GM21723 (cell line): ENCODE measurements around the gene LAMC3.

Experiments used
- ATAC-seq: cut with Tn5 transposase; IDR thresholded peaks from one replicate; pipeline ENCODE4 v1.9.1; 2021; ENCODE audit warnings: mild to moderate bottlenecking, moderate library complexity; ENCODE audit not compliant: unreplicated experiment

LAMC3 gene

DNA sequence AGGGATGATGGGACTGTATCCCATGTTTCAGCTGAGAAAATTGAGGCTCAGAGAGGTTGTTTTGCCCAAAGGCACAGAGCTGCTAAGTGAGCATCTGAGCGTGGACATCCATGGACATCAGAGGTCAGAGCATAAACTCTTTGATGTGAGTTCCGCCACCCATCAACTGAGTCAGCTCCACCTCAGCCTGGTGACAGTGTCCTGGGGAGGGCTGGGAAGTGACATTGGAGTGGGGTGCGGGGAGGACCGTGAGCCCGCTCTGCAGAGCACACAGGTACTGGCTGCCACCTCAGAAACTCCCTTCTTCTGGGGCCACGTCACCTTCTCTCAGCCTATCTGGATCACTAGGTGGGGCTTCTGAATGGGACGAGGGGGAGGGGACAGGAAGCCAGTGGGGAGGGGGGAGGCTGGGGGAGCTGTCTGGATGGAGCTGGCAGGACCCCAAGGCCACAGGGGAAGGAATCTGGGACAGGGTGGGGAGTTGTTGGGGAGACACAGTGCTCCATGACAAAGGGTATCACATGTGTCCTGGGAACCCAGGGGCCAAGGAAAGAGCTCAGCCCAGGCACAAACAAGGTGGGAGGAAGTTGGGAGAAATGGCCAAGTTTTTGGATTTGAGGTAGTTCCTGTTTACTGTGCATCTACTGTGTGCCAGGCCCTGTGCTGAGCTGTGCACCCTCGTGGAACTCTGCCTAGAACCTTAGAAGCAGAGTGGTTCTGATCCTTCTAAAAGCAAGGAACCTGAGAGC, 2.5 kb downstream of the LAMC3 start:
- no peak for ATAC-seq

DNA sequence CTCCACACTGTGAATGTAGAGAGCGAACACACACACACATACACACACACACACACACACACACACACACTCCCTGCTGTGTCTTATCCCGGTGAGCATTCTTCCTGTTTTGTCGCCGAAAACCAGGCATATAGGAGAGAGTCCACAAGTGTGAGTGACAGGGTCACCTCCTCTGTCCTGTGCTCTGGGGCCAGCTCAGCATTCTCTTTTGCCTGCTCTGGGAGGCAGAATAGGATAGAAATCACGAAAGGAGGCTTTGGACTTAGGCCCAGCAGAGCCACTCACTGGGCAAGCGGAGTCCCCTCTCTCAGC, 3.0 kb downstream of the LAMC3 start:
- no peak for ATAC-seq

- ATAC-seq = no peak
Observed at GRCh38 chr9:131012396-131012917, 3.5 kb downstream of the LAMC3 start.

- no peak for ATAC-seq
Observed at GRCh38 chr9:131013015-131013755, 4.2 kb downstream of the LAMC3 start.

DNA sequence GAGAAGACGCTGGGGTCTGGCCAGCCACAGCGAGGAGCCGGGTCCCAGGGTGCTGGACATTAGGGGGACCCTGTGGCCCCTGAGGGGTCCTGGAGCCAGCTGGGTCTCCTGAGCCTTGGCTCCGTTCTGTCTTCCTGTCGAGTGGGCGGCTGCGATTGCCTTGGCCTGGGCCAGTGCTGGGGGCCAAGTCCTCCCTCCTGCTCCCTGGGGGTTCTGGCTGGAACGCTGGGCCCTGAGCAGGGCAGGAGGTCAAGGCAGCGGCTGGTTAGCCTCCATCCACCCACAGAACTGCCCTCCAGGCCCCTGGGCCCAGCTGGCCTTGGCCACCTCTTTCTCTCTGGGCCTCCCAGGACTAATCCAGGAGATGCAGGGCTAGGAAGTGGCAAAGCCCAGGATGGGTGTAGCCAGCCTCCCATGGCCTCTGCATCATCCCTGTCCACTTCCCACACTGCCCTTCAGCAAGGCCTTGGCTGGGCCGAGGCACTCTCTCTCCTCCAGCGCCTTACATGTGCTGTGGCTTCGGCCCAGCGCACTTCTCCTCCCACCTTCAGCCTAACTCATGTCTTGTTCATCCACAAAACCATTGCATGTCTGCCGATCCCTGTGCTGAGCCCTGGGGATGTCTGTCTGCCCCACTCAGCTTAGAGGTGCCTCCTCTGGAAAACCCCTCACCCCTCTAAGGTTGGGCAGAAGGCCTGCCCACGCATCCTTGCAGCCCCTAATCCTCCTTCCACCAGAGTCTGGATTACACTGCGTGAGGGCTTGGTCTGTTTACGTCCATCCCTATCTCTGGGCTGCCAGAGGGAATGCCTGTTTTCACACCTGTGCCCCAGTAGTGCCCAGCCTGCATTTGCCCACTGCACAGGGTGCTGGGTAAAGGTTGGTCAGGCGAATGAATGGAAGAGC, 5.0 kb downstream of the LAMC3 start:
- no peak for ATAC-seq

- no peak for ATAC-seq
Observed at GRCh38 chr9:131015112-131015511, 6.1 kb downstream of the LAMC3 start.

GRCh38 chr9:131015876-131016397, 7.0 kb downstream of the LAMC3 start:
- ATAC-seq = no peak

GRCh38 chr9:131017067-131017466, 8.1 kb downstream of the LAMC3 start:
- ATAC-seq = no peak

GRCh38 chr9:131018621-131019020, 9.6 kb downstream of the LAMC3 start:
- no peak for ATAC-seq

DNA sequence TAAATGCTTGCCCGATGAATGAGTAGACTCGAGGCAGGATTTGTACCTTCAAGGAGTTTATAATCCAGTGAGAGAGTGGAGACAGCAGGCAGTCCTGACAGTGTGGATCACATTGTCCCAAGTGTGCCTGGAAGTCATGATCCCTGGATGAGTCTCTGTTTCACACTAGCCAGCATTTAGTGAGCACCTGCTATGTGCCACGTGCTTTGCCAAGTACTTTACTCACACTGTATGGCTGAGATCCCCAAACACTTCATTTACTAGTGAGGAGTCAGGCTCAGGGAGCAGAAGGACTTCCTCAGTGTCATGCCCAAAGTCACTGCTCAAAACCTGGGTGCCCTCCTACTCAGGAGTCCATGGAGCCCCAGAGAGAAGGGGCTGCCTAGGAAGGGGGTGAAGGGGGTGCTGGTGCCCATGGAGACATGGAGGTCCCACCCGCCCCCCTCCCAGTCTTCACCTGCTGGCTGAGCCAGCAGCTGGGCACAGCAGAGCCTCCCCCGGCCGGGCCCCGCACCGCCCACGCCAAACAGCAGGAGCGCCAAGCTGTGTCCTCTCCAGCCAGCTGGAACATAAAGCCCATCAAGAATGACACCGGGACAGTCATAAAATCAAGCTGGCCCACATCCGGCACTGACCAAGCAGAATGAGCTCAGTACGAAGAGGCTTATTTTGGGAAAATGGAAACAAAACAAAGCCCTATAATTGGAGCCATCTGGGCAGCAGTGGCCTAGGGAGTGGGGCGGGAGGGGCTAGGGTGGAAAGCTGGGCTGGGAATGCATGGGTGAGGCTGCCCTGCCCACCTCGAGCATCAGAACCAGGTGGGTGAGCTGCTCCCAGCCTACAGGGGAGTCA, 10.6 kb downstream of the LAMC3 start:
- no peak for ATAC-seq

- no peak for ATAC-seq
Observed at GRCh38 chr9:131020388-131020787, 11.4 kb downstream of the LAMC3 start.

- no peak for ATAC-seq
Observed at GRCh38 chr9:131020862-131021261, 11.9 kb downstream of the LAMC3 start.

GRCh38 chr9:131021785-131022184, 12.8 kb downstream of the LAMC3 start:
- ATAC-seq = no peak

GRCh38 chr9:131024978-131025868, 16.2 kb downstream of the LAMC3 start:
- no peak for ATAC-seq

- no peak for ATAC-seq
Observed at GRCh38 chr9:131025953-131026858, 17.2 kb downstream of the LAMC3 start.

DNA sequence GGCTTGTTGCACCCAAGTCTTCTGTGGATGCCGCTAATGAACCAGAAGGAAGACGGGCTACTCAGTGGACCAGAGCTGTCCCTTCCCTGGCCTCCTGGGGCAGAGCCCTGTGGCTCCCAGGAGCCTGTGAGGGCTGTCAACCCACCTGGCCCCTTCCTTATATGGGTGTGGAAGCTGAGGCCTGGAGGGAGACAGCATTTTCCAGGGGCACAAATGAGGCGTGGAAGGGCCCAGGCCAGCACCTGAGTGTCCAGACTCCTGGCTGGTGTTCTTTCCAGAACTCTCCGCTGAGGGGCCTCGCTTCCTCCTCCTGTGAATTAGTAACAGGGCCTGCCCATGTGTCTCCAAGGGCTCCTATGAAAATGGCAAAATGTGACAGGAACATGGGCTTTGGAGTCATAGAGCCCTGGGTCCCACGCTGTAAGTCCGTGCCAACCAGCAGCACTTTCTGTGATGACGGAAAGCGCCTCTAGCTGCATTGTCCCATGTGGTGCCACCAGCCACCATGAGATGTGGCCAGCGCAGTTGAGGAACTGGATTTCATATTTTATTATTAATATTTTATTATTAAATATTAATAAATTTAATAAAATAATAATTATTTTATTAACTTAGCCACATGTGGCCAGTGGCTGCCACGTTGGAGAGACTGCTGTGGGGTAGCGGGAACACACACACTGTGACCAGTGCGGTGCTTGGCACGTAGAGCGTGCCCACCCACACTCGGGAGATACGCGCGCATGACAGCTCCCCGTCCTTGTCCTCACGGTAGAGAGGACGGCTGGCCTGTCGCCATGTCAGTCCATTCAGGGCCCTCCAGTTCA, 18.3 kb downstream of the LAMC3 start:
- ATAC-seq = no peak

DNA sequence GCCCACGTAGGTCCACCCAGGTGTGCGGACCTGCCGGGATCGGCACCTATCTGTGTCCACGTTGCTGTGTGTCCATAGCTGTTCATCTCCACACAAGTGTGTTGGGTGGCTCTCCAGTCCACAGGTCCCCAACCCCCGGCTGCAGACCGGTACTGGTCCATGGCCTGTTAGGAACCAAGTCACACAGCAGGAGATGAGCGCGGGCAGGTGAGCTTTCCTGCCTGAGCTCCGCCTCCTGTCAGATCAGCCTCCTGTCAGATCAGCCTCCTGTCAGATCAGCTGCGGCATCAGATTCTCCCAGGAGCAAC, 18.9 kb downstream of the LAMC3 start:
- ATAC-seq = no peak
